ENCODE measurements around the gene E2F1.

DNA sequence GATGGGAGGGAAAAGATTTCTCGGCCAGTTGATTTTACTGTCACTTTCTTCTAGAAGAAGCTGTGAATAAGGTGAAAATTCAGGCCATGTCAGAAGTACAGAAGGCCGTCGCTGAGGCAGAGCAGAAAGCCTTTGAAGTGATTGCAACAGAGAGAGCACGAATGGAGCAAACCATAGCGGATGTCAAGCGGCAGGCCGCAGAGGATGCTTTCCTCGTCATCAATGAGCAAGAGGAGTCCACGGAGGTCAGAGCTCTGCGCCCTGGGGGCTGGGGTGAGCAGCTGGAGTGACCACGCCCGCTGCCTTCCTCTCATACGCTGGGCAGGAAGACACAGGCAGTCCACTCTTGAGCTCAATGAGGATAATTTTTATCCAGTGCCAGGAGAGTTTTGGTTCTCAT, 45.9 kb downstream of the E2F1 start:
- TF ChIP-seq EP300 (IDR thresholded peaks at IDR 0.05) = no peak
- TF ChIP-seq, protein P1, sequence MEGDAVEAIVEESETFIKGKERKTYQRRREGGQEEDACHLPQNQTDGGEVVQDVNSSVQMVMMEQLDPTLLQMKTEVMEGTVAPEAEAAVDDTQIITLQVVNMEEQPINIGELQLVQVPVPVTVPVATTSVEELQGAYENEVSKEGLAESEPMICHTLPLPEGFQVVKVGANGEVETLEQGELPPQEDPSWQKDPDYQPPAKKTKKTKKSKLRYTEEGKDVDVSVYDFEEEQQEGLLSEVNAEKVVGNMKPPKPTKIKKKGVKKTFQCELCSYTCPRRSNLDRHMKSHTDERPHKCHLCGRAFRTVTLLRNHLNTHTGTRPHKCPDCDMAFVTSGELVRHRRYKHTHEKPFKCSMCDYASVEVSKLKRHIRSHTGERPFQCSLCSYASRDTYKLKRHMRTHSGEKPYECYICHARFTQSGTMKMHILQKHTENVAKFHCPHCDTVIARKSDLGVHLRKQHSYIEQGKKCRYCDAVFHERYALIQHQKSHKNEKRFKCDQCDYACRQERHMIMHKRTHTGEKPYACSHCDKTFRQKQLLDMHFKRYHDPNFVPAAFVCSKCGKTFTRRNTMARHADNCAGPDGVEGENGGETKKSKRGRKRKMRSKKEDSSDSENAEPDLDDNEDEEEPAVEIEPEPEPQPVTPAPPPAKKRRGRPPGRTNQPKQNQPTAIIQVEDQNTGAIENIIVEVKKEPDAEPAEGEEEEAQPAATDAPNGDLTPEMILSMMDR (IDR thresholded peaks at IDR 0.05) = no peak

All from ovary (tissue), 3 donors.